HepG2 (cell line): ENCODE measurements around the gene PLGRKT. TPM values are rescaled to one million over a fixed set of nuclear protein-coding genes. Genes with fewer than 3 reads are reported as not detected.

Experiments used
- ATF7-NPFF ChIP-seq: sonication (generic); formaldehyde crosslinking; IDR thresholded peaks from 2 replicates; pipeline ENCODE4 v1.8.1; 2023; ENCODE audit warnings: mild to moderate bottlenecking, low read depth, missing genetic modification reagents, moderate library complexity
- FUBP1 ChIP-seq: sonication (generic); formaldehyde crosslinking; IDR thresholded peaks from 2 replicates; pipeline ENCODE4 v1.5.1; 2020; ENCODE audit warnings: missing genetic modification reagents, mild to moderate bottlenecking, borderline replicate concordance
- HMG20B ChIP-seq: conservative IDR thresholded peaks from 2 replicates; pipeline ENCODE4 v1.6.1; 2016; ENCODE audit warnings: missing genetic modification reagents, missing compliant biosample characterization
- KIAA2018 ChIP-seq: sonication (generic); formaldehyde crosslinking; IDR thresholded peaks from 2 replicates; pipeline ENCODE4 v1.5.0; 2020; ENCODE audit warnings: mild to moderate bottlenecking, missing genetic modification reagents, borderline replicate concordance
- MAFF ChIP-seq: IDR thresholded peaks from 2 replicates; pipeline ENCODE4 v1.6.1; 2011; ENCODE audit warnings: low read depth, low read length, improper control_type of control experiment
- NR2C2 ChIP-seq: sonication (generic); formaldehyde crosslinking; IDR thresholded peaks from 2 replicates; pipeline ENCODE4 v1.4.0; 2020; ENCODE audit warnings: missing genetic modification reagents, mild to moderate bottlenecking, moderate library complexity, borderline replicate concordance
- POLR2AphosphoS2 ChIP-seq: IDR thresholded peaks from 2 replicates; pipeline ENCODE4 v1.6.1; 2011; ENCODE audit warnings: low read depth, low read length, improper control_type of control experiment
- RBFOX2 ChIP-seq: fragments of 200-400 bp; formaldehyde crosslinking; IDR thresholded peaks from 2 replicates; pipeline ENCODE4 v1.6.1; 2017; ENCODE audit warnings: low read depth, mild to moderate bottlenecking, low read length
- U2AF2 ChIP-seq: fragments of 200-400 bp; formaldehyde crosslinking; IDR thresholded peaks from 2 replicates; pipeline ENCODE4 v1.6.1; 2017; ENCODE audit warnings: low read depth, mild to moderate bottlenecking, low read length
- ZBTB4 ChIP-seq: sonication (generic); formaldehyde crosslinking; IDR thresholded peaks from 2 replicates; pipeline ENCODE4 v1.4.0; 2020; ENCODE audit warnings: missing genetic modification reagents, mild to moderate bottlenecking, borderline replicate concordance
- ZNF3 ChIP-seq: IDR thresholded peaks from 2 replicates; pipeline ENCODE4 v1.7.0; 2017; ENCODE audit warnings: inconsistent platforms
- ZNF567 ChIP-seq: sonication (generic); formaldehyde crosslinking; IDR thresholded peaks from 2 replicates; pipeline ENCODE4 v1.8.1; 2023; ENCODE audit warnings: mild to moderate bottlenecking, missing genetic modification reagents, borderline replicate concordance
- polyA plus RNA-seq, 8 experiments: library from polyadenylated mRNA; depleted of rRNA in 3 of 8; stranded (reverse) in 7 of 8; unstranded in 1 of 8; fragments of >200 nt; fragmentation: Illumina TruSeq in 4 of 8; extraction: Trizol in 4 of 8; gene quantifications; 2 replicates each; pipeline versions ENCODE4 v1.2.1 to v1.2.3, GENCODE V29; 2011 to 2016; ENCODE audit warnings: low read depth in 4 of 8, missing spikeins in 1 of 8, mixed read lengths in 1 of 8; ENCODE audit not compliant: insufficient read depth in 1 of 8
- total RNA-seq, 5 experiments: library from RNA; depleted of rRNA; stranded (reverse); fragments of >200 nt; fragmentation: Illumina TruSeq; extraction: Trizol; gene quantifications; 2 replicates each; pipeline ENCODE4 v1.2.3, GENCODE V29; 2016; ENCODE audit warnings: low read depth in 1 of 5
- TF ChIP-seq, protein P1 (sequence below): sonication (generic); formaldehyde crosslinking; IDR thresholded peaks from 2 replicates; pipeline ENCODE4 v1.5.0; 2020; ENCODE audit warnings: missing genetic modification reagents, mild to moderate bottlenecking, borderline replicate concordance

Gene PLGRKT
- total and polyA plus RNA-seq, 2 of the 13 experiments (the other 11 are each of a cell fraction or from before 2014, with no cell fraction given): 5.0 to 15.8 TPM

DNA sequence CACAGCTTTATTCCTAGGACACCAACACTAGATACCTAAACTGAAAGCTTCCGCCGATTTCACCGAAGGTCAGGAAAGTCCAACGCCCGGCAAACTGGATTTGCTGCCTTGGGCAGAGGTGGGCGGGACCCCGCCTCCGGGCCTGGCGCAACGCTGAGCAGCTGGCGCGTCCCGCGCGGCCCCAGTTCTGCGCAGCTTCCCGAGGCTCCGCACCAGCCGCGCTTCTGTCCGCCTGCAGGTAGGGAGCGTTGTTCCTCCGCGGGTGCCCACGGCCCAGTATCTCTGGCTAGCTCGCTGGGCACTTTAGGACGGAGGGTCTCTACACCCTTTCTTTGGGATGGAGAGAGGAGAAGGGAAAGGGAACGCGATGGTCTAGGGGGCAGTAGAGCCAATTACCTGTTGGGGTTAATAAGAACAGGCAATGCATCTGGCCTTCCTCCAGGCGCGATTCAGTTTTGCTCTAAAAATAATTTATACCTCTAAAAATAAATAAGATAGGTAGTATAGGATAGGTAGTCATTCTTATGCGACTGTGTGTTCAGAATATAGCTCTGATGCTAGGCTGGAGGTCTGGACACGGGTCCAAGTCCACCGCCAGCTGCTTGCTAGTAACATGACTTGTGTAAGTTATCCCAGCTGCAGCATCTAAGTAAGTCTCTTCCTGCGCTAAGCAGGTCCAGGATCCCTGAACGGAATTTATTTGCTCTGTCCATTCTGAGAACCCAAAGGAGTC, 12.8 kb upstream of the PLGRKT start, which contains the start of gene CD274 (continued):
- TF ChIP-seq, protein P1, sequence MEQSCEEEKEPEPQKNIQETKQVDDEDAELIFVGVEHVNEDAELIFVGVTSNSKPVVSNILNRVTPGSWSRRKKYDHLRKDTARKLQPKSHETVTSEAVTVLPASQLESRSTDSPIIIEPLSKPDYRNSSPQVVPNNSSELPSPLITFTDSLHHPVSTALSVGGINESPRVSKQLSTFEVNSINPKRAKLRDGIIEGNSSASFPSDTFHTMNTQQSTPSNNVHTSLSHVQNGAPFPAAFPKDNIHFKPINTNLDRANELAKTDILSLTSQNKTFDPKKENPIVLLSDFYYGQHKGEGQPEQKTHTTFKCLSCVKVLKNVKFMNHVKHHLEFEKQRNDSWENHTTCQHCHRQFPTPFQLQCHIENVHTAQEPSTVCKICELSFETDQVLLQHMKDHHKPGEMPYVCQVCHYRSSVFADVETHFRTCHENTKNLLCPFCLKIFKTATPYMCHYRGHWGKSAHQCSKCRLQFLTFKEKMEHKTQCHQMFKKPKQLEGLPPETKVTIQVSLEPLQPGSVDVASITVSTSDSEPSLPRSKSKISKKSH (CRISPR knock-in tag): 0 out of 2 replicates have a peak, but pooled peaks have one; percentile 46
- TF ChIP-seq ZNF3 (CRISPR knock-in tag): no peak
- TF ChIP-seq KIAA2018 (CRISPR knock-in tag): no peak
- no peak for TF ChIP-seq MAFF
- TF ChIP-seq HMG20B (CRISPR knock-in tag): no peak
- TF ChIP-seq ZBTB4 (CRISPR knock-in tag): no peak
- no peak for TF ChIP-seq U2AF2
- no peak for TF ChIP-seq POLR2AphosphoS2
- no peak for TF ChIP-seq ZNF567
- TF ChIP-seq RBFOX2: peak; percentile 48
- TF ChIP-seq ATF7-NPFF (CRISPR knock-in tag): peak; percentile 85
- peak; percentile 64; the same call in 1 of the 2 replicates for TF ChIP-seq NR2C2
- no peak for TF ChIP-seq FUBP1
